H9 (cell line): ENCODE results near the gene PRKCZ. TPM values are rescaled to one million over a fixed set of nuclear protein-coding genes. Genes with fewer than 3 reads are reported as not detected.

Experiments used
- DNase-seq: peaks from one replicate; pipeline ENCODE4 v3.0.0-alpha.2; 2017
- H2AFZ ChIP-seq: one replicate; pipeline ENCODE4 v1.6.1; 2013; ENCODE audit warnings: mild to moderate bottlenecking, low read length, control low read depth, moderate library complexity
- H2AK5ac ChIP-seq: 2 replicates; pipeline ENCODE4 v1.6.1; 2013; ENCODE audit warnings: low read length, control low read depth, mixed read lengths; ENCODE audit not compliant: insufficient read length
- H2BK120ac ChIP-seq: one replicate; pipeline ENCODE4 v1.6.1; 2013; ENCODE audit warnings: low read depth, mild to moderate bottlenecking, low read length, control low read depth, inconsistent platforms; ENCODE audit not compliant: poor library complexity, severe bottlenecking
- H2BK12ac ChIP-seq: 2 replicates; pipeline ENCODE4 v1.6.1; 2013; ENCODE audit warnings: low read length, control low read depth, mixed read lengths, low read depth; ENCODE audit not compliant: insufficient read length
- H2BK15ac ChIP-seq: 2 replicates; pipeline ENCODE4 v1.6.1; 2013; ENCODE audit warnings: low read depth, low read length, control low read depth
- H2BK20ac ChIP-seq: one replicate; pipeline ENCODE4 v1.6.1; 2013; ENCODE audit warnings: low read depth, mild to moderate bottlenecking, low read length, control low read depth, inconsistent platforms; ENCODE audit not compliant: poor library complexity, severe bottlenecking
- H2BK5ac ChIP-seq: 2 replicates; pipeline ENCODE4 v1.6.1; 2013; ENCODE audit warnings: low read length, control low read depth, mixed read lengths; ENCODE audit not compliant: insufficient read length
- H3K14ac ChIP-seq: 2 replicates; pipeline ENCODE4 v1.6.1; 2013; ENCODE audit warnings: low read length, control low read depth; ENCODE audit not compliant: insufficient read depth
- H3K18ac ChIP-seq: 2 replicates; pipeline ENCODE4 v1.6.1; 2013; ENCODE audit warnings: low read depth, mild to moderate bottlenecking, mixed read lengths, low read length, control low read depth; ENCODE audit not compliant: insufficient read length
- H3K23ac ChIP-seq: 2 replicates; pipeline ENCODE4 v1.6.1; 2013; ENCODE audit warnings: low read length, control low read depth, mixed read lengths, low read depth; ENCODE audit not compliant: insufficient read length
- H3K23me2 ChIP-seq: 2 replicates; pipeline ENCODE4 v1.6.1; 2013; ENCODE audit warnings: low read depth, mild to moderate bottlenecking, mixed read lengths, low read length, control low read depth; ENCODE audit not compliant: insufficient read length, poor library complexity, severe bottlenecking
- H3K27ac ChIP-seq: 2 replicates; pipeline ENCODE4 v1.5.1; 2013; ENCODE audit warnings: low read length, control low read depth, mixed read lengths, low read depth; ENCODE audit not compliant: insufficient read length
- H3K27me3 ChIP-seq: 2 replicates; pipeline ENCODE4 v1.6.1; 2013; ENCODE audit warnings: low read length, control low read depth, inconsistent platforms; ENCODE audit not compliant: insufficient read depth
- H3K4ac ChIP-seq: 2 replicates; pipeline ENCODE4 v1.6.1; 2013; ENCODE audit warnings: low read depth, mild to moderate bottlenecking, control low read depth, inconsistent platforms, low read length, moderate library complexity
- H3K4me1 ChIP-seq: 2 replicates; pipeline ENCODE4 v1.6.1; 2013; ENCODE audit warnings: low read length, control low read depth, inconsistent platforms; ENCODE audit not compliant: insufficient read depth
- H3K4me2 ChIP-seq: 2 replicates; pipeline ENCODE4 v1.6.1; 2013; ENCODE audit warnings: low read length, control low read depth, mixed read lengths; ENCODE audit not compliant: insufficient read length, insufficient read depth
- H3K56ac ChIP-seq: 2 replicates; pipeline ENCODE4 v1.6.1; 2013; ENCODE audit warnings: low read depth, mild to moderate bottlenecking, mixed read lengths, low read length, control low read depth; ENCODE audit not compliant: insufficient read length
- H3K79me1 ChIP-seq: 2 replicates; pipeline ENCODE4 v1.6.1; 2013; ENCODE audit warnings: low read depth, mild to moderate bottlenecking, moderate library complexity, low read length, control low read depth, inconsistent platforms; ENCODE audit not compliant: insufficient read depth, poor library complexity, severe bottlenecking
- H3K79me2 ChIP-seq: 2 replicates; pipeline ENCODE4 v1.6.1; 2013; ENCODE audit warnings: low read length, control low read depth, inconsistent platforms; ENCODE audit not compliant: insufficient read depth
- H3K9ac ChIP-seq: 2 replicates; pipeline ENCODE4 v1.6.1; 2013; ENCODE audit warnings: low read length, control low read depth, mixed read lengths; ENCODE audit not compliant: insufficient read length; ENCODE audit errors: extremely low read depth
- H3K9me3 ChIP-seq: one replicate; pipeline ENCODE4 v1.6.1; 2013; ENCODE audit warnings: low read depth, low read length, inconsistent platforms; ENCODE audit not compliant: control insufficient read depth
- H3T11ph ChIP-seq: one replicate; pipeline ENCODE4 v1.6.1; 2013; ENCODE audit warnings: mild to moderate bottlenecking, low read length, control low read depth, inconsistent platforms
- H4K20me1 ChIP-seq: one replicate; pipeline ENCODE4 v1.6.1; 2013; ENCODE audit not compliant: control insufficient read depth, insufficient read length, insufficient read depth
- H4K5ac ChIP-seq: 2 replicates; pipeline ENCODE4 v1.6.1; 2013; ENCODE audit warnings: low read depth, mild to moderate bottlenecking, mixed read lengths, low read length, control low read depth; ENCODE audit not compliant: insufficient read length
- H4K8ac ChIP-seq: replicated peaks from 2 replicates; pipeline ENCODE4 v1.6.1; 2013; ENCODE audit warnings: low read length, control low read depth, mixed read lengths, low read depth; ENCODE audit not compliant: insufficient read length
- H4K91ac ChIP-seq: 2 replicates; pipeline ENCODE4 v1.6.1; 2013; ENCODE audit warnings: low read depth, mild to moderate bottlenecking, moderate library complexity, mixed read lengths, low read length, control low read depth; ENCODE audit not compliant: insufficient read length
- H3K27ac Mint-ChIP-seq, 3 experiments: 2 replicates in 2 of 3; 3 replicates in 1 of 3; pipeline ENCODE4 v1.8.0; 2020 to 2021; ENCODE audit warnings: mixed read lengths in 3 of 3, mild to moderate bottlenecking in 1 of 3, moderate library complexity in 1 of 3
- H3K27me3 Mint-ChIP-seq: 2 replicates; pipeline ENCODE4 v1.8.0; 2021; ENCODE audit warnings: low read depth, mild to moderate bottlenecking, moderate library complexity, mixed read lengths
- H3K36me3 Mint-ChIP-seq, 3 experiments: 2 replicates in 2 of 3; 3 replicates in 1 of 3; pipeline ENCODE4 v1.8.0; 2020 to 2021; ENCODE audit warnings: low read depth in 3 of 3, mixed read lengths in 3 of 3; ENCODE audit not compliant: insufficient read depth in 1 of 3
- H3K4me1 Mint-ChIP-seq, 2 experiments: 2 replicates each; pipeline ENCODE4 v1.8.0; 2020; ENCODE audit warnings: mixed read lengths in 2 of 2
- H3K4me3 Mint-ChIP-seq, 2 experiments: 2 replicates in 1 of 2; 3 replicates in 1 of 2; pipeline ENCODE4 v1.8.0; 2020 to 2021; ENCODE audit warnings: mild to moderate bottlenecking in 2 of 2, mixed read lengths in 2 of 2, moderate library complexity in 1 of 2
- H3K9me3 Mint-ChIP-seq, 2 experiments: 2 replicates in 1 of 2; 3 replicates in 1 of 2; pipeline ENCODE4 v1.8.0; 2020; ENCODE audit warnings: mild to moderate bottlenecking in 2 of 2, mixed read lengths in 2 of 2, moderate library complexity in 1 of 2
- CTCF ChIP-seq: fragments of 200-600 bp; sonication (generic); conservative IDR thresholded peaks from 3 replicates; pipeline ENCODE4 v1.8.0; 2021; ENCODE audit warnings: antibody characterized with exemption, mild to moderate bottlenecking
- WGBS: extraction: QIAGEN DNeasy Blood & Tissue Kit; methylation state at CpG from one replicate; pipeline ENCODE4 v1.1.7; 2013; ENCODE audit warnings: missing lambda C conversion rate, low lambda C conversion rate, mixed read lengths; ENCODE audit not compliant: insufficient read length; ENCODE audit errors: extremely low coverage; 5-methylcytosine and 5-hydroxymethylcytosine counted together
- total RNA-seq: library from RNA; stranded (reverse); gene quantifications from 2 replicates; pipeline ENCODE4 v1.2.1, GENCODE V29; 2021

Gene PRKCZ
- total RNA-seq, 1 experiment from 2014 or later: 48.4 TPM

GRCh38 chr1:2181752-2182151 lies 131.5 kb downstream of the PRKCZ start:
- Histone ChIP-seq H3K27ac (no peak overlapping the region), H3K27me3 (no peaks in the 10 kb centered on the region), H3K23me2 (no peaks in the 10 kb centered on the region), H4K5ac (no peak overlapping the region), H3K4me2 (no peak overlapping the region), H2BK120ac (no peak overlapping the region), H3K9ac (no peak overlapping the region), H2AFZ (no peak overlapping the region), H3K23ac (no peak overlapping the region), H3K79me2 (no peaks in the 10 kb centered on the region), H3K9me3 (no peaks in the 10 kb centered on the region), H3K18ac (no peak overlapping the region), H3T11ph (no peak overlapping the region), H2AK5ac (no peak overlapping the region), H3K14ac (no peak overlapping the region), H4K8ac (no peak overlapping the region), H3K56ac (no peak overlapping the region), H2BK12ac (no peak overlapping the region), H3K4me1 (no peaks in the 10 kb centered on the region), H4K91ac (no peak overlapping the region), H3K4ac (no peak overlapping the region), H2BK20ac (no peak overlapping the region), H4K20me1 (no peaks in the 10 kb centered on the region), H3K79me1 (no peaks in the 10 kb centered on the region), H2BK5ac (no peak overlapping the region), H2BK15ac (no peak overlapping the region)
- TF ChIP-seq CTCF: no peak
- H3K4me3 Mint-ChIP-seq: no peak overlapping the region
- H3K4me1 Mint-ChIP-seq: peaks cover 0 to 2% of the 10 kb centered on the region in 2 experiments; a peak in 1 of 4 replicates
- no CpG with 5 or more reads among the region's 11 CpGs for WGBS
- no peak for DNase-seq
- peaks cover 23 to 53% (median 53%) of the 10 kb centered on the region in 3 experiments; a peak in 6 of 7 replicates for H3K36me3 Mint-ChIP-seq
- H3K27ac Mint-ChIP-seq: no peak overlapping the region
- no peaks in the 10 kb centered on the region for H3K9me3 Mint-ChIP-seq
- peaks cover 1% of the 10 kb centered on the region; the same call in 1 of the 2 replicates for H3K27me3 Mint-ChIP-seq
